HepG2 (cell line): Measurements from ENCODE around the gene L3MBTL4. TPM values are rescaled to one million over a fixed set of nuclear protein-coding genes. Genes with fewer than 3 reads are reported as not detected.

Experiments used
- ATAC-seq: fragments of 200-7000 bp; cut with Tn5 transposase; 3 replicates; pipeline ENCODE4 v1.9.1; 2020; ENCODE audit warnings: mild to moderate bottlenecking, moderate library complexity
- BruUV-seq: library from RNA; stranded (reverse); fragments of 400-500 nt; replicated peaks from 2 replicates; lab custom pipeline; 2021; lab: Mats Ljungman, UMichigan
- CTCF ChIA-PET: fragments of 300-600 bp; formaldehyde crosslinking; extraction: SDS; loops from one replicate; lab custom pipeline; 2021; ENCODE audit warnings: low total read pairs, inconsistent platforms, low intra/inter-chr PET ratio; lab: Yijun Ruan, JAX
- POLR2A ChIA-PET: fragments of 350-600 bp; sonication (Branson Sonifier 250); formaldehyde crosslinking; loops from one replicate; lab custom pipeline; 2020; ENCODE audit warnings: antibody characterized with exemption, inconsistent platforms; lab: Yijun Ruan, JAX
- DNase-seq: peaks from one replicate; pipeline ENCODE4 v3.0.0-alpha.2; 2015; ENCODE audit warnings: low spot score
- FAIRE-seq: peaks from 3 replicates; lab custom pipeline; 2011; peaks lifted over from hg19 to GRCh38; lab: Jason Lieb, UNC
- H2AFZ ChIP-seq: one replicate; pipeline ENCODE4 v1.6.1; 2011; ENCODE audit warnings: low read length, inconsistent platforms
- H3K27ac ChIP-seq: fragments of 300-600 bp; 3 replicates; pipeline ENCODE4 v1.8.0; 2011; ENCODE audit warnings: mixed run types, mild to moderate bottlenecking, mixed read lengths, low read length, inconsistent platforms; ENCODE audit not compliant: insufficient read depth; ENCODE audit errors: extremely low read length
- H3K27me3 ChIP-seq, 2 experiments: fragments of 200-600 bp in 1 of 2; 2 replicates in 1 of 2; 3 replicates in 1 of 2; pipeline versions ENCODE4 v1.6.0 to v1.8.0; 2011; ENCODE audit warnings: low read length in 2 of 2, mild to moderate bottlenecking in 2 of 2, moderate library complexity in 2 of 2, inconsistent platforms in 1 of 2; ENCODE audit not compliant: insufficient read depth in 2 of 2, control insufficient read depth in 1 of 2
- H3K36me3 ChIP-seq, 2 experiments: fragments of 200-600 bp in 1 of 2; replicated peaks in 1 of 2; 2 replicates in 1 of 2; 3 replicates in 1 of 2; pipeline versions ENCODE4 v1.5.1 to v1.8.0; 2011; ENCODE audit warnings: low read length in 2 of 2, inconsistent platforms in 1 of 2; ENCODE audit not compliant: insufficient read depth in 2 of 2, control insufficient read depth in 1 of 2
- H3K4me1 ChIP-seq: 2 replicates; pipeline ENCODE4 v1.5.1; 2012; ENCODE audit warnings: low read length, inconsistent platforms; ENCODE audit not compliant: insufficient read depth
- H3K4me2 ChIP-seq: 2 replicates; pipeline ENCODE4 v1.6.0; 2011; ENCODE audit warnings: low read depth, low read length, inconsistent platforms
- H3K4me3 ChIP-seq, 3 experiments: fragments of 200-600 bp in 1 of 3; sonication (generic), shearing (Covaris generic) in 1 of 3; replicated peaks in 1 of 3; 2 replicates each; pipeline ENCODE4 v1.5.1; 2011 to 2016; ENCODE audit warnings: low read length in 3 of 3, inconsistent platforms in 2 of 3, low read depth in 2 of 3, mild to moderate bottlenecking in 2 of 3, control low read depth in 1 of 3, mixed read lengths in 1 of 3; ENCODE audit not compliant: insufficient read depth in 1 of 3
- H3K79me2 ChIP-seq: one replicate; pipeline ENCODE4 v1.6.1; 2011; ENCODE audit warnings: low read length, inconsistent platforms; ENCODE audit not compliant: insufficient read depth
- H3K9ac ChIP-seq: 2 replicates; pipeline ENCODE4 v1.6.0; 2011; ENCODE audit warnings: mild to moderate bottlenecking, low read depth, low read length, inconsistent platforms; ENCODE audit not compliant: insufficient read depth
- H3K9me3 ChIP-seq: 2 replicates; pipeline ENCODE4 v1.5.1; 2012; ENCODE audit warnings: mild to moderate bottlenecking, low read length
- H4K20me1 ChIP-seq: 2 replicates; pipeline ENCODE4 v1.6.0; 2011; ENCODE audit warnings: inconsistent platforms, mild to moderate bottlenecking, low read length, moderate library complexity; ENCODE audit not compliant: insufficient read depth
- ARID2 ChIP-seq: sonication (generic); formaldehyde crosslinking; IDR thresholded peaks from 2 replicates; pipeline ENCODE4 v1.8.1; 2022; ENCODE audit warnings: mild to moderate bottlenecking, missing genetic modification reagents, borderline replicate concordance
- GPN1 ChIP-seq: sonication (generic); formaldehyde crosslinking; IDR thresholded peaks from 2 replicates; pipeline ENCODE4 v1.5.1; 2020; ENCODE audit warnings: missing genetic modification reagents, borderline replicate concordance
- KDM6A ChIP-seq: IDR thresholded peaks from 2 replicates; pipeline ENCODE4 v1.6.1; 2016; ENCODE audit warnings: low read depth
- MTA1 ChIP-seq: sonication (generic); formaldehyde crosslinking; IDR thresholded peaks from 2 replicates; pipeline ENCODE4 v1.4.0; 2020; ENCODE audit warnings: missing genetic modification reagents, mild to moderate bottlenecking, borderline replicate concordance
- MTA3 ChIP-seq: sonication (generic); formaldehyde crosslinking; IDR thresholded peaks from 2 replicates; pipeline ENCODE4 v1.4.0; 2020; ENCODE audit warnings: missing genetic modification reagents
- NR3C1 ChIP-seq: sonication (generic); formaldehyde crosslinking; IDR thresholded peaks from 2 replicates; pipeline ENCODE4 v1.4.0; 2020; ENCODE audit warnings: missing genetic modification reagents
- REXO4 ChIP-seq: sonication (generic); formaldehyde crosslinking; IDR thresholded peaks from 2 replicates; pipeline ENCODE4 v1.8.0; 2022; ENCODE audit warnings: missing genetic modification reagents, mild to moderate bottlenecking, borderline replicate concordance
- SAP130 ChIP-seq: IDR thresholded peaks from 2 replicates; pipeline ENCODE4 v1.6.1; 2016; ENCODE audit warnings: low read depth
- SOX5 ChIP-seq: IDR thresholded peaks from 2 replicates; pipeline ENCODE4 v1.6.1; 2016; ENCODE audit warnings: borderline replicate concordance
- YEATS2 ChIP-seq: sonication (generic); formaldehyde crosslinking; IDR thresholded peaks from 2 replicates; pipeline ENCODE4 v1.4.0; 2020; ENCODE audit warnings: missing genetic modification reagents, borderline replicate concordance
- ZBTB7B ChIP-seq: sonication (generic); formaldehyde crosslinking; IDR thresholded peaks from 2 replicates; pipeline ENCODE4 v1.4.0; 2020; ENCODE audit warnings: missing genetic modification reagents
- ZEB1 ChIP-seq: IDR thresholded peaks from 2 replicates; pipeline ENCODE4 v1.6.1; 2012; ENCODE audit warnings: mild to moderate bottlenecking, low read depth, inconsistent platforms; ENCODE audit not compliant: insufficient replicate concordance
- ZNF12 ChIP-seq: sonication (generic); formaldehyde crosslinking; IDR thresholded peaks from 2 replicates; pipeline ENCODE4 v1.5.0; 2020; ENCODE audit warnings: missing genetic modification reagents
- ZNF530 ChIP-seq: sonication (generic); formaldehyde crosslinking; IDR thresholded peaks from 2 replicates; pipeline ENCODE4 v1.5.0; 2020; ENCODE audit warnings: low read depth, mild to moderate bottlenecking, missing genetic modification reagents
- ZNF549 ChIP-seq: sonication (generic); formaldehyde crosslinking; IDR thresholded peaks from 2 replicates; pipeline ENCODE4 v1.5.0; 2020; ENCODE audit warnings: missing genetic modification reagents
- ZNF572 ChIP-seq: sonication (generic); formaldehyde crosslinking; IDR thresholded peaks from 2 replicates; pipeline ENCODE4 v1.5.1; 2020; ENCODE audit warnings: mild to moderate bottlenecking, missing genetic modification reagents
- ZSCAN9 ChIP-seq: IDR thresholded peaks from 2 replicates; pipeline ENCODE4 v1.6.1; 2016; ENCODE audit warnings: borderline replicate concordance
- WGBS: methylation state at CpG from one replicate; pipeline ENCODE4 v1.1.6; 2017; ENCODE audit warnings: low lambda C conversion rate; 5-methylcytosine and 5-hydroxymethylcytosine counted together
- in situ Hi-C: cut with HindIII; loops from 2 replicates; pipeline ENCODE4 v1.10.0; 2017; ENCODE audit warnings: low pct_unique_long_range_greater_than_20kb; ENCODE audit not compliant: extremely low pct_ligation_motif_present
- intact Hi-C: fragments of 100-400 bp; cut with micrococcal nuclease; formaldehyde crosslinking; loops from one replicate; pipeline ENCODE4 v1.10.0; 2022; ENCODE audit not compliant: unreplicated experiment
- polyA plus RNA-seq, 8 experiments: library from polyadenylated mRNA; depleted of rRNA in 3 of 8; stranded (reverse) in 7 of 8; unstranded in 1 of 8; fragments of >200 nt; fragmentation: Illumina TruSeq in 4 of 8; extraction: Trizol in 4 of 8; gene quantifications; 2 replicates each; pipeline versions ENCODE4 v1.2.1 to v1.2.3, GENCODE V29; 2011 to 2016; ENCODE audit warnings: low read depth in 4 of 8, missing spikeins in 1 of 8, mixed read lengths in 1 of 8; ENCODE audit not compliant: insufficient read depth in 1 of 8
- total RNA-seq, 5 experiments: library from RNA; depleted of rRNA; stranded (reverse); fragments of >200 nt; fragmentation: Illumina TruSeq; extraction: Trizol; gene quantifications; 2 replicates each; pipeline ENCODE4 v1.2.3, GENCODE V29; 2016; ENCODE audit warnings: low read depth in 1 of 5
- TF ChIP-seq, protein P1 (sequence below): sonication (generic); formaldehyde crosslinking; IDR thresholded peaks from 2 replicates; pipeline ENCODE4 v1.5.1; 2020; ENCODE audit warnings: mild to moderate bottlenecking, moderate library complexity, missing genetic modification reagents
- TF ChIP-seq, protein P2 (sequence below): sonication (generic); formaldehyde crosslinking; IDR thresholded peaks from 2 replicates; pipeline ENCODE4 v1.4.0; 2020; ENCODE audit warnings: mild to moderate bottlenecking, missing genetic modification reagents
- TF ChIP-seq, protein P3 (sequence below): sonication (generic); formaldehyde crosslinking; IDR thresholded peaks from 2 replicates; pipeline ENCODE4 v1.8.1; 2023; ENCODE audit warnings: mild to moderate bottlenecking, missing genetic modification reagents

The L3MBTL4 gene
- total and polyA plus RNA-seq, 2 of the 13 experiments (the other 11 are each of a cell fraction or from before 2014, with no cell fraction given): 10.8 to 13.3 TPM

DNA sequence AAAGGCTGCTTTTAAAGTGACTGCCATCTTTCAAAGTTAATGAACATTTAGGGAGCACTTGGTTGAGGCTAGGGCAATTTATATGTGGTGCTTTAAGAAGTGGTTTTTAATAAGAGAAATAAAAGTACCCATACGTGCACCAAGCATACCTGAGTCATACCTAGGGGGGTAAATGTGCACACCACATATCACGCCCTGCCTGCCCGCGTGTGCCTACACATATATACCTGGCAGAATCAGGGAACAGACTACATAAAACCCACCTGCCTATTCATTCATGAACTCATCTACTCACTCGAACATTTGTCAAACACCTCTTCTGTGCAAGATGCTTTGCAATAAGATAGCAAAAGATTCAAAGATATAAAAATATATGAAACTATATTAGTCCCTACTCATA is 450.1 kb downstream of the L3MBTL4 start:
- no peak for ATAC-seq
- no peaks in the 10 kb centered on the region for H3K79me2 ChIP-seq
- H3K9ac ChIP-seq: no peak overlapping the region
- H3K4me2 ChIP-seq: no peak overlapping the region
- peaks cover 25% of the 10 kb centered on the region for H3K4me1 ChIP-seq
- ChIA-PET POLR2A (no interaction called here), CTCF (no interaction called here)
- 87% methylated on average over 5 of the region's 5 CpGs for WGBS
- H2AFZ ChIP-seq: no peak overlapping the region
- no peak overlapping the region for H3K4me3 ChIP-seq
- no peaks in the 10 kb centered on the region for H3K27me3 ChIP-seq
- intact Hi-C loops: no loop called here
- FAIRE-seq: no peak
- no peaks in the 10 kb centered on the region for H3K9me3 ChIP-seq
- H3K36me3 ChIP-seq: peaks cover 0 to 2% of the 10 kb centered on the region in 2 experiments; a peak in 1 of 5 replicates
- DNase-seq: no peak
- TF ChIP-seq, protein P1, sequence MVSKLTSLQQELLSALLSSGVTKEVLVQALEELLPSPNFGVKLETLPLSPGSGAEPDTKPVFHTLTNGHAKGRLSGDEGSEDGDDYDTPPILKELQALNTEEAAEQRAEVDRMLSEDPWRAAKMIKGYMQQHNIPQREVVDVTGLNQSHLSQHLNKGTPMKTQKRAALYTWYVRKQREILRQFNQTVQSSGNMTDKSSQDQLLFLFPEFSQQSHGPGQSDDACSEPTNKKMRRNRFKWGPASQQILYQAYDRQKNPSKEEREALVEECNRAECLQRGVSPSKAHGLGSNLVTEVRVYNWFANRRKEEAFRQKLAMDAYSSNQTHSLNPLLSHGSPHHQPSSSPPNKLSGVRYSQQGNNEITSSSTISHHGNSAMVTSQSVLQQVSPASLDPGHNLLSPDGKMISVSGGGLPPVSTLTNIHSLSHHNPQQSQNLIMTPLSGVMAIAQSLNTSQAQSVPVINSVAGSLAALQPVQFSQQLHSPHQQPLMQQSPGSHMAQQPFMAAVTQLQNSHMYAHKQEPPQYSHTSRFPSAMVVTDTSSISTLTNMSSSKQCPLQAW (CRISPR knock-in tag): no peak
- no peak for TF ChIP-seq ZNF549 (CRISPR knock-in tag)
- no peak for TF ChIP-seq ZSCAN9 (CRISPR knock-in tag)
- no peak for TF ChIP-seq ZNF530 (CRISPR knock-in tag)
- no peak for TF ChIP-seq NR3C1
- TF ChIP-seq SOX5 (CRISPR knock-in tag): no peak
- TF ChIP-seq SAP130: no peak
- no peak for TF ChIP-seq YEATS2 (CRISPR knock-in tag)
- TF ChIP-seq MTA1 (CRISPR knock-in tag): no peak
- TF ChIP-seq ZNF12 (CRISPR knock-in tag): no peak
- no peak for TF ChIP-seq KDM6A (CRISPR knock-in tag)
- TF ChIP-seq, protein P2, sequence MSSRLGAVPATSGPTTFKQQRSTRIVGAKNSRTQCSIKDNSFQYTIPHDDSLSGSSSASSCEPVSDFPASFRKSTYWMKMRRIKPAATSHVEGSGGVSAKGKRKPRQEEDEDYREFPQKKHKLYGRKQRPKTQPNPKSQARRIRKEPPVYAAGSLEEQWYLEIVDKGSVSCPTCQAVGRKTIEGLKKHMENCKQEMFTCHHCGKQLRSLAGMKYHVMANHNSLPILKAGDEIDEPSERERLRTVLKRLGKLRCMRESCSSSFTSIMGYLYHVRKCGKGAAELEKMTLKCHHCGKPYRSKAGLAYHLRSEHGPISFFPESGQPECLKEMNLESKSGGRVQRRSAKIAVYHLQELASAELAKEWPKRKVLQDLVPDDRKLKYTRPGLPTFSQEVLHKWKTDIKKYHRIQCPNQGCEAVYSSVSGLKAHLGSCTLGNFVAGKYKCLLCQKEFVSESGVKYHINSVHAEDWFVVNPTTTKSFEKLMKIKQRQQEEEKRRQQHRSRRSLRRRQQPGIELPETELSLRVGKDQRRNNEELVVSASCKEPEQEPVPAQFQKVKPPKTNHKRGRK (CRISPR knock-in tag): no peak
- TF ChIP-seq MTA3 (CRISPR knock-in tag): no peak
- TF ChIP-seq ARID2 (CRISPR knock-in tag): no peak
- no peak for TF ChIP-seq REXO4 (CRISPR knock-in tag)
- TF ChIP-seq GPN1: no peak
- TF ChIP-seq ZBTB7B (CRISPR knock-in tag): no peak
- TF ChIP-seq, protein P3, sequence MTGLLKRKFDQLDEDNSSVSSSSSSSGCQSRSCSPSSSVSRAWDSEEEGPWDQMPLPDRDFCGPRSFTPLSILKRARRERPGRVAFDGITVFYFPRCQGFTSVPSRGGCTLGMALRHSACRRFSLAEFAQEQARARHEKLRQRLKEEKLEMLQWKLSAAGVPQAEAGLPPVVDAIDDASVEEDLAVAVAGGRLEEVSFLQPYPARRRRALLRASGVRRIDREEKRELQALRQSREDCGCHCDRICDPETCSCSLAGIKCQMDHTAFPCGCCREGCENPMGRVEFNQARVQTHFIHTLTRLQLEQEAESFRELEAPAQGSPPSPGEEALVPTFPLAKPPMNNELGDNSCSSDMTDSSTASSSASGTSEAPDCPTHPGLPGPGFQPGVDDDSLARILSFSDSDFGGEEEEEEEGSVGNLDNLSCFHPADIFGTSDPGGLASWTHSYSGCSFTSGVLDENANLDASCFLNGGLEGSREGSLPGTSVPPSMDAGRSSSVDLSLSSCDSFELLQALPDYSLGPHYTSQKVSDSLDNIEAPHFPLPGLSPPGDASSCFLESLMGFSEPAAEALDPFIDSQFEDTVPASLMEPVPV (CRISPR knock-in tag): no peak
- TF ChIP-seq ZNF572 (CRISPR knock-in tag): no peak
- no peak for TF ChIP-seq ZEB1
- H3K27ac ChIP-seq: no peak overlapping the region
- in situ Hi-C loops: no loop called here
- no peaks in the 10 kb centered on the region for H4K20me1 ChIP-seq
- no TSS peak for BruUV-seq
